ENCODE data around the gene PTPRM. TPM values are rescaled to one million over a fixed set of nuclear protein-coding genes. Genes with fewer than 3 reads are reported as not detected.

PTPRM gene
- total and polyA plus RNA-seq, 2 of the 8 experiments (the other 6 are each of a cell fraction or from before 2014, with no cell fraction given) = 4.1 to 7.0 TPM

DNA sequence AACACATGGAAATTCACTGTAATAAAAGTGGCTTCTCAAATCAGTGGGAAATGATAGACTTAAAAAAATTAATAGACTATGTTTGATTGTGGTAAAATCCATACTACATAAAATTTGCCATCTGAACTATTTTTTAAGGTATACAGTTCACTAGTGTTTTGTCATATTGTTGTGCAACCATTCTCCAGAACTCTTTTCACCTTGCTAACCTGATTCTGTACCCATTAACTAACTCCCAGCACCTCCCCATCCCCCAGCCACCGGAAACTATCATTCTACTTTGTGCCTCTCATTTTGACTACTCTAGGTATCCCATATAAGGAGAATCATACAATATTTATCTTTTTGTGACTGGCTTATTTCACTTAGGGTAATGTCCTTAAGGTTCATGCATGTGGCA is 153.3 kb downstream of the PTPRM start:
- ChIA-PET POLR2A (ENCODE audit: partially characterized antibody) (no interaction called here), CTCF (ENCODE audit: partially characterized antibody) (interaction anchor here (0.8 kb wide), 1 partner anchor 46 kb away, joined by 3 read pairs; no protein-coding TSS in a partner anchor)
- Histone ChIP-seq H3K56ac (replicated peaks; ENCODE audit: insufficient read length, low read depth, low read length) (no peak overlapping the region), H3K79me2 (ENCODE audit: control insufficient read depth in 1 of 2, insufficient read depth in 2 of 2, low read length in 2 of 2) (no peaks in the 10 kb centered on the region), H3K4me1 (replicated peaks in 1 of 4; ENCODE audit: control insufficient read depth in 3 of 4, insufficient read depth in 4 of 4, low read length in 3 of 4) (peaks cover 0 to 7% (median 6%) of the 10 kb centered on the region in 4 experiments; a peak in 6 of 7 replicates), H3K9me3 (ENCODE audit: insufficient read depth in 2 of 2, low read depth in 1 of 2, low read length in 1 of 2) (no peaks in the 10 kb centered on the region), H2BK20ac (ENCODE audit: low read length) (no peak overlapping the region), H3K4ac (replicated peaks; ENCODE audit: insufficient read length, low read depth, low read length) (no peak overlapping the region), H4K8ac (ENCODE audit: extremely low read depth, insufficient read depth, low read length) (no peak overlapping the region), H3K9ac (replicated peaks in 1 of 4; ENCODE audit: extremely low read depth in 1 of 4, low read depth in 3 of 4, low read length in 3 of 4) (no peak overlapping the region), H2BK5ac (ENCODE audit: low read depth, low read length) (no peak overlapping the region), H3K4me3 (ENCODE audit: extremely low read depth in 1 of 4, insufficient read depth in 2 of 4, low read depth in 3 of 4, low read length in 4 of 4) (no peak overlapping the region), H4K5ac (ENCODE audit: insufficient read length, low read depth, low read length) (no peak overlapping the region), H2AK5ac (ENCODE audit: low read depth, low read length) (no peak overlapping the region), H2BK12ac (ENCODE audit: low read depth, low read length) (no peak overlapping the region), H4K20me1 (replicated peaks in 1 of 2; ENCODE audit: control insufficient read depth in 1 of 2, insufficient read depth in 2 of 2, low read length in 2 of 2) (no peaks in the 10 kb centered on the region), H3K4me2 (ENCODE audit: insufficient read depth in 1 of 2, low read depth in 2 of 2, low read length in 2 of 2) (no peak overlapping the region), H4K91ac (replicated peaks; ENCODE audit: insufficient read length, low read length) (no peak overlapping the region), H3K27ac (ENCODE audit: low read depth, low read length) (no peak overlapping the region), H3K23ac (ENCODE audit: insufficient read length) (no peak overlapping the region), H3K36me3 (ENCODE audit: control insufficient read depth in 2 of 4, insufficient read depth in 4 of 4, low read length in 3 of 4) (no peaks in the 10 kb centered on the region), H3K18ac (ENCODE audit: extremely low read depth, low read length) (no peak overlapping the region), H3K79me1 (ENCODE audit: low read depth, low read length) (no peaks in the 10 kb centered on the region), H2BK15ac (ENCODE audit: low read length) (no peak overlapping the region), H3K27me3 (replicated peaks in 1 of 4; ENCODE audit: control insufficient read depth in 3 of 4, extremely low read depth in 1 of 4, insufficient read depth in 3 of 4, low read length in 3 of 4) (no peaks in the 10 kb centered on the region), H2AFZ (ENCODE audit: low read length) (no peak overlapping the region), H2BK120ac (replicated peaks; ENCODE audit: low read depth, low read length) (no peak overlapping the region), H3K14ac (ENCODE audit: insufficient read length) (no peak overlapping the region), H3K23me2 (ENCODE audit: low read depth, low read length) (no peaks in the 10 kb centered on the region)
- no peak for DNase-seq (ENCODE audit: low read depth in 1 of 2, low spot score in 2 of 2)
- no peak for FAIRE-seq
- WGBS, 2 experiments (ENCODE audit: extremely low coverage in 1 of 2, insufficient coverage in 1 of 2, insufficient read length in 1 of 2, insufficient replicate concordance in 2 of 2, low coverage in 1 of 2, low lambda C conversion rate in 2 of 2, missing lambda C conversion rate in 1 of 2) = 97% methylated on average over 1 of the region's 1 CpG; no CpG with 5 or more reads in 1 of the 2 experiments
- no peak for TF ChIP-seq SUZ12 (IDR thresholded peaks at IDR 0.05; ENCODE audit: low read length)
- TF ChIP-seq, protein P1, sequence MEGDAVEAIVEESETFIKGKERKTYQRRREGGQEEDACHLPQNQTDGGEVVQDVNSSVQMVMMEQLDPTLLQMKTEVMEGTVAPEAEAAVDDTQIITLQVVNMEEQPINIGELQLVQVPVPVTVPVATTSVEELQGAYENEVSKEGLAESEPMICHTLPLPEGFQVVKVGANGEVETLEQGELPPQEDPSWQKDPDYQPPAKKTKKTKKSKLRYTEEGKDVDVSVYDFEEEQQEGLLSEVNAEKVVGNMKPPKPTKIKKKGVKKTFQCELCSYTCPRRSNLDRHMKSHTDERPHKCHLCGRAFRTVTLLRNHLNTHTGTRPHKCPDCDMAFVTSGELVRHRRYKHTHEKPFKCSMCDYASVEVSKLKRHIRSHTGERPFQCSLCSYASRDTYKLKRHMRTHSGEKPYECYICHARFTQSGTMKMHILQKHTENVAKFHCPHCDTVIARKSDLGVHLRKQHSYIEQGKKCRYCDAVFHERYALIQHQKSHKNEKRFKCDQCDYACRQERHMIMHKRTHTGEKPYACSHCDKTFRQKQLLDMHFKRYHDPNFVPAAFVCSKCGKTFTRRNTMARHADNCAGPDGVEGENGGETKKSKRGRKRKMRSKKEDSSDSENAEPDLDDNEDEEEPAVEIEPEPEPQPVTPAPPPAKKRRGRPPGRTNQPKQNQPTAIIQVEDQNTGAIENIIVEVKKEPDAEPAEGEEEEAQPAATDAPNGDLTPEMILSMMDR (IDR thresholded peaks at IDR 0.05; ENCODE audit: control extremely low read depth in 1 of 3, insufficient read depth in 1 of 3, low read depth in 1 of 3, low read length in 3 of 3) = no peak
- TF ChIP-seq CBX8 (IDR thresholded peaks at IDR 0.05; ENCODE audit: borderline replicate concordance, low read depth, low read length) = no peak
- TF ChIP-seq KDM5A (IDR thresholded peaks at IDR 0.05; ENCODE audit: low read length) = no peak
- no peak for TF ChIP-seq EZH2 (IDR thresholded peaks at IDR 0.05; ENCODE audit: low read depth, low read length, severe bottlenecking)
- TF ChIP-seq PHF8 (conservative IDR thresholded peaks at IDR 0.05; ENCODE audit: low read depth, low read length) = no peak
